ENCODE results near the gene CADPS2.

GRCh38 chr7:122595885-122596284 lies 290.4 kb downstream of the CADPS2 start:
- no peak for TF ChIP-seq CTCF (conservative IDR thresholded peaks at IDR 0.05; ENCODE audit: low read length)
- no peak for TF ChIP-seq EZH2phosphoT487 (IDR thresholded peaks at IDR 0.05; ENCODE audit: borderline replicate concordance)

All from Loucy (cell line).